IPS DF 19.7 (cell line): ENCODE results near the gene LIPF.
"Not testable (repeated sequence)": the region's sequence is repeated elsewhere in the genome, so short reads cannot be mapped to it uniquely, and the experiment has no call there.

ENCODE experiments used
- DNase-seq: peaks from one replicate; pipeline ENCODE4 v3.0.0-alpha.2; 2013; ENCODE audit warnings: low read depth, low spot score

LIPF gene

GRCh38 chr10:88664142-88664541 is at the start of gene LIPF:
Gene LIPF, plus strand, starts transcription at chr10:88664442. Its CDS starts 2,856 bp downstream, at chr10:88667298.
- DNase-seq: no peak

DNA sequence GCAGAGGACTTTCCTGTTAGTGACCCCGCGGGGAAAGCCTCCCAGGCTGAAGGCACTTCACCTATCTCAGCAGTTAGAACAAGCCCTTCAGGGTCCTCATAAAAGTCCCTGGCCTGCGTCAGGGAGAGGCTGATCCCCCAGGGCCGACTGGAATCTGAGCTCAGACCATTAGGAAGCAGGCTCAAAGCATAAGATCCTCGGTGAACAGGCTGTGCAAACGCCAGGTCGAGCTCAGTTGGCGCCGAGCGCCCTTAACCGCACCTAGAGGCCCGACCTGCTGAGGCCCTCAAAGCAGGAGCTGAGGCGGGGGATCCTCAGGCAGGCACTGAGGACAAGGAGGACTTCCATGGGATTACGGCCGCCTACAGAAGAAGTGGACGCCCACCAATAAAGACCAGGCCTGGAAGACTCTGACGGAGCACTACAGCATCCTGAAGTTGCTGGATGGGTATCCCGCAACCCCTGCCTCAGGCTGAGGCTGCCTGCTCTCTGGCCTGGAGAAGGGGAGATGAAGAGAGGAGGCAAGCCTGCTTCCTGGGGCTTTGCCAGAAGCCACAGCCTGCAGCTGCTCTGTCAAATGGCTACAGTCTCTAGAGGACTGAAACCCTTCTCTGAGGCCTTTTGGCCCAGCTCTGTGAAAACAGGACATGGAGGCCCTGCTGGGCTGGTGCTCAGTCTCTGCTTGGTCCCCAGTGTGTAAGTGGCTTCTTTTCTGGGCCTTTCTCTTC is 47.8 kb upstream of the LIPF start:
- no peak for DNase-seq

DNA sequence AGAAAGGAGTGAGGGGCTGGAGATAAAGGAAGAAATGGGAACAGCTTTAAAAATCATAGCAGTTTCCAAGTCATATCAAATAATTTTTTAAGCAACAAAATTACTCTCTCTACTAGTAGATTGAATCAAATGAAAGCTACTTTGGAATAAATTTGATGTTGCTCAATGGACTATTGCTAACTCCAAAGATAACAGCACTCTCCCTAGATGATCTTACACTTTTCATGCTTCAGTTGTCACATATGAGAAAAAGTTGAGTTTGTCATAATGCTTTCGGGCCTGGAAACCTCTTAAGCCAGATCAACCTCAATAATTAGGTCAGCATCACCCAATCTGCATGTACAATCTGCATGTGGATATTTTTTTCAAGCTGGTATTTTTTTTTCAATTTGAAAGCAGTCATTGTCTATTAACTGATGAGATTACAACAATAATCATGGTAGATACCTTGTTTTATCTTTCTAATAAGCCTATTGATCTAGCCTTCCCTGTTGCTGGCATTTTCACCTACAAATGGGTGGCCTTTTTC is 46.4 kb upstream of the LIPF start:
- DNase-seq: no peak

DNA sequence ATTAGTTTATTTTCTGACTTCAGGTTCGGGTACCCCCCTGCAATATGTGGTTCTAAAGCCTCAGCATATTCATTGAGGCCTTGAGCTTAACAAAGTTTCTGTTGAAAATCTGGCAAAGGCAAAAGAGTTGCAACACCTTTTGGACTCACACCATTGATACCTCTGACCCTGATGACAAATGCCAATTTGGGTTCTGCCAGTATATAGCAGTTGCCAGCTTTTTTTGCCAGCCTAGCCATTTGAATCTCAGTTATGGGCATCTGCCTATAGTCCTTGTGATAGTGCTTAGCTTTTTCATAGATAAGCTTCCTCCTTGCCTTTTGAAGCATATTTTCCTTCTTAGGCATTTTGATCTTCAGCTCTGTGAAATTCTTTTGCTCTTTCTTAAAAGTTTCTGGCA is 45.7 kb upstream of the LIPF start:
- no peak for DNase-seq

DNA sequence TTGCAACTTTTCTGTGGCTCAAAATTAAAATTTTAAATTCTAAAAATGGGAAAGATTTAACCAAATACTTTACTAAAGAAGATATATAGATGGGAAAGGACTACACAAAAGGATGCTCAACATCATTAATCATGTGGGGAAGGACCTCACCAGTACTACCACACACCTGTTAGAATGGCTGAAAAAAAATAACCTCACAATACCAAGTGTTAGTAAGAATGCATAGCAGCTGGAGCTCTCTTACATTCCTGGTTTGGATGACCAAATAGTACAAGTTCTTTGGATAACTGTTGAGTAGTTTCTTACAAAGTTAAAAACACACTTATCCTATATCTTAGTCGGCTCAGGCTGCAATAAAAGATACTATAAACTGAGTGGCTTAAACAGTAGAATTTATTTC is 43.8 kb upstream of the LIPF start:
- no peak for DNase-seq

GRCh38 chr10:88623835-88624234 is 40.4 kb upstream of the LIPF start:
- no peak for DNase-seq

DNA sequence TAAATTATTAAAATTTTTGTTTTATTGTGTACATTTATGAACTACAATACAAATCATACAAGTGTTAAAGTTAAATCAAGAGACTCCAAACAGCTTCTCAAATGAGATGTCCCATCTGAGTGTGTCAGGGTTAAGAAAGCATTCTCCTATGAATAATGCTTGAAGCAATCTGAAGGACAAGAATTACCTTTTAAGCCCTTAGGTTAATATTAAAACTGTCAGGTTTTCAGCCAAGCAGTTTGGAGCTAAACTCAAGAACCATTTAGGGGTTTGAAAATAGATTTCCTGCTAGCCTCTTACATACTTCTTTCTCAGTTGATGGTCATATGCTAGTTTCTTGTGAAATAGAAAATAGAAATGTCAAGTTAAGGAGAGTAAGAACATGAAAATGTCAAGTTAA is 39.4 kb upstream of the LIPF start:
- no peak for DNase-seq

- no peak for DNase-seq
Measured at GRCh38 chr10:88640186-88640585, 24.1 kb upstream of the LIPF start.

- DNase-seq: no peak
Measured at GRCh38 chr10:88642209-88642608, 22.0 kb upstream of the LIPF start.

GRCh38 chr10:88642963-88643362 is 21.3 kb upstream of the LIPF start:
- DNase-seq: no peak

DNA sequence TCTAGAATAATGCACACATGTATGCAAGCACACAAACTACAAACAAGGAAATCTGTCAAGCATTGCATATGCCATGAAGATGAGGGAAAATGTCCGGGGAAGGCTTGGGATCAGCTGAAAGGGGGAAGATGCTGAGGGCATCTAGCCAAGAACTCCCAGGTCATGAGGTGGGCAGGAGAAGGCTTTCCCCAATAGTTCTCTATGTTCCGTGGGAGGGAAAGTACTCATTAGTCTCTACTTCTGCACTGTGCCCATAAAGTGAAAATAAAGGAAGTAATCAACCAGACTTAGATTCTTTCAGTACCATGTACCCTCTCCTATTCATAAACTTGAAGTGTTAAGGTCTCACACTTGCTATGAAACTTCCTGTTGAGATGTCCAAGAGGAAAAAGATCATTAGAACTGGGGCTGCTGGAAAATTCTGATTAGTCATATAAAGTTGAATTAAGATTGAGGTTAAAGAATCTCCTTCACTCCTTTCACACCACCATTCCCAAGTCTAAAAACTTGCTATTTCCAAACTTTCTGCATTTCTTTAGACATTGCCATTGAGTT is 17.1 kb upstream of the LIPF start:
- no peak for DNase-seq

- DNase-seq: no peak
Measured at GRCh38 chr10:88651101-88651551, 13.1 kb upstream of the LIPF start.

DNA sequence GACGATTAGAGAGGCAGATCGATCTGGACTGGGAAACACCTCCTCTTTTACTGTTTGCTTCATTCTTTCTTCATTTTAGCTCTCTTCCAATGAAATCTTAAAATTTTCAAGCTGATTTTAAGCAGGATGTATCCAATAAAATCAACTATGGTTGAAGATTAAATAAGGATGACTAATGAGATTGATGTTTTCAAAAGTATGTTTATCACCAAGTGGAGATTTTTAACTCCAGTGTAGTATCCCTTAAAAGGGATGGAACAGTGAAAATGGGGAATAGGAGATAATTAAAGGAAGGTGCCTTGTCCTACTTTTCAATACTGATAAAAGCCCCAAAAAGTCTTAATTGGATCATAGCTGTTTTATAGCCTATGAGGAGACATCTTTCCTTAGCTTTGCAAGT is 11.6 kb upstream of the LIPF start:
- no peak for DNase-seq

DNA sequence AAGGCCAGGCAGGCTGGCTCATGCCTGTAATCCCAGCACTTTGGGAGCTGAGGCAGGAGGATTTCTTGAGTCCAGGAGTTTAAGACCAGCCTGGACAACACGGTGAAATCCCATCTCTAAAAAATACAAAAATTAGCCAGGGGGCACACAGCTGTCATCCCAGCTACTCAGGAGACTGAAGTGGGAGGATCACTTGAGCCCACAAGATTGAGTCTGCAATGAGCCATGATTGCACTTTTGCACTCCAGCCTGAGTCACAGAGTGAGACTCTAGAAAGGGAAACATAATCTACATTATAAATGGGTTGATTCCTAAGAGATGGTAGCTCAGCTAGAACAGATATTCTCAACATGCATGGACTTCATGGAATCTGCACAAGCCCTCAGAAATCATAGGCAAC is 6.3 kb upstream of the LIPF start:
- no peak for DNase-seq

DNA sequence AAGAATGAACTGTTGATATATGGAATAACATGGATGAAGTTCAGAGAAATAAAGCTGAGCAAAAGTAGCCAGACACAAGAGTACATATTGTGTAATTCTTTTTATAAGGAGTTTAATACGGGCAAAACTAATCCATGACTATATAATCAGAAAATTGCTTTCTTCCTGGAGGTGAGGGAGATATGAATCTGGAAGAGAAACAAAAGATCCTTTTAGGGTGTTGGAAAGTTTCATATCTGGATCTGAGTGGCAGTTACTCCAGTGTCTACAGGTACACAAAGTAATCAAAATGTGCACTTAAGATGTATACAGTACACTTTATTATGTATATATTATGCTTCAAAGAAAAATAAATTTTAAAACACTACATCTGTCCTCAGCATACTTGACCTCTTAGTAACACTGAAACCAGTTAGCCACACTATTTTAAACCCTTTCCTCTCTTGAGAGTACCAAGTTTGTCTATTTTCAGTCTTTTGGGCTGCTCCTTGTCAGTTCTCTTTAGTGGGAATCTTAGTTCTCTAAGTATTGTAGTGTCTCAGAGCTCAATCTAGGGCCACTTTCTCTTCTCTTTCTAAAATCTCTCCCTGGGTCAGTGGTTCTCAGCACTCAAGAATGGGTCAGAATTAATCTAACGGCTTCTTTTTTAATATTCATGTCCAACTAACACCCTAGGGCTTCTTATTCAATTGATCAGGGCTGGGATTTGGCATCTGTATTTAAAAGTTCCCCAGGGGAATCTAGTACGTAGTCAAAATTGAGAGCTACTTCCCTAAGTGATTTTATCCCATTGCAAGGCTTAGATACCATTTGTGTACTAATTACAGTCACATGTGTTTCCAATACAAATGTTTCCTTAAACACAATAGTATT is 4.3 kb upstream of the LIPF start:
- no peak for DNase-seq

DNA sequence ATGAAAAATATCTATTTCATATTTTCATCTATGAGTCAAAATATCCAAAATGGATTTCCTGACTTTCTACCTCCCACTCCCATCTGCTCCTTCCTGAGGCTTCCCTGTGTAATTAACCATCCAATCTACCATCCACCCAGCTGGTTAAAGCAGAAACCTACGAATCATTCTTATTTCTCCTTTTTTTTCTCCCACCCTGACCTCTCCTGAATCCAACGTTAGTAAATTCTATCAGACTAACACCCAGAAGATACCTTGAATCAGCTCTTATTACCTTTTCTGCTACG is 3.7 kb upstream of the LIPF start:
- DNase-seq: no peak

DNA sequence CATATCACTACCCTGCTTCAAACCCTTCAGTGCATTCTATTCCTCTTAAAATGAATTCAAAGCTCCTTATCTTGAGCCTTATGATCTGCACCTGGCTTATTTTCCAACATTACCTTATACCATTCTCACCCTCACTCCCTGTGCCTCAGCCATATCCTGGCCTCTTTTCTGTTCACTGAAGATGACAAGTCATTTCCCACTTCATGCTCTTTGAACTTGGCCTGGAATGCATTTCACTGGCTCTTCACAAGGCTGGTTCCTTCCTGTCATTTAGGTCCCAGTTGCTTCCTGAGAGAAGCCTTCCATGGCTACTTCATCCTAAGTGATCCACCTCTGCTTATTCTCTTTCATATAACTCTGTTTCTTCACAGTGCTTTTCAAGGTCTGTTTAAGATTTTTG is 3.2 kb upstream of the LIPF start:
- DNase-seq: no peak

DNA sequence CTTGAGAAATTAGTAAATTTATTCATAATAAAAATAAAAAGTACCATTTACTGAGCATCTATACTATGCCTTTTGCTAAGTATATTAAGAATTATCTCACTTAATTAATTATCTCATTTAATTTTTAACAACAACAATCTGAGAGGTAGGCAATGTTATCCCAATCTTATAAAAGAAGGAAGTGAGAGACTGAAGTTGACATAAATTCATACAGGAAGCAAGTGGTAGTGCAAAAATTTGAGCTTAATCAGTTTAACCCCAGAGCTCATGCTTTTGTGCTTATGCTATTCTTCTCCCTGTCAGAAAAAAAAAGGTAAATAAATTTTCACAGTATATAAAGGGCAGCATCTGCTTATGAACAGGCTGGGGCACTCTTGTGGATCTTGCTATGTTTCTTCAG is 2.7 kb upstream of the LIPF start:
- no peak for DNase-seq

DNA sequence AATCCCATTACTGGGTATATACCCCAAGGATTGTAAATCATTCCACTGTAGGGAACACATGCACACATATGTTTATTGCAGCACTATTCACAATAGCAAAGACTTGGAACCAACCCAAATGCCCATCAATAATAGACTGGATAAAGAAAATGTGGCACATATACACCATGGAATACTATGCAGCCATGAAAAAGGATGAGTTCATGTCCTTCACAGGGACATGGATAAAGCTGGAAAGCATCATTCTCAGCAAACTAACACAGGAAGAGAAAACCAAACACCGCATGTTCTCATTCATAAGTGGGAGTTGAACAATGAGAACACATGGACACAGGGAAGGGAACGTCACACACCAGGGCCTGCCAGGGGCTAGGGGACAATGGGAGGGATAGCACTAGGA is 1.1 kb upstream of the LIPF start:
- not testable (repeated sequence) for DNase-seq

DNA sequence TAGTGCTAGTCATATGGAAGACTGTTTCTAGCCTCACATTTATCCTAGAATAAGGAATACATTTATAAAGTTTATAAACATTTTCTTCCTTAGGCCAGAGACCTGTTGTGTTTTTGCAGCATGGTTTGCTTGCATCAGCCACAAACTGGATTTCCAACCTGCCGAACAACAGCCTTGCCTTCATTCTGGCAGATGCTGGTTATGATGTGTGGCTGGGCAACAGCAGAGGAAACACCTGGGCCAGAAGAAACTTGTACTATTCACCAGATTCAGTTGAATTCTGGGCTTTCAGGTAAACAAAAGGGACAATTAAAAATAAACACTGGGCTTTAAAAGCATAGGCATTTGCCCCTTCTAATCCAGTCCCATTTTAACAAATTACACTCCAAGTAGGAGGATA is 4.2 kb downstream of the LIPF start:
- no peak for DNase-seq

DNA sequence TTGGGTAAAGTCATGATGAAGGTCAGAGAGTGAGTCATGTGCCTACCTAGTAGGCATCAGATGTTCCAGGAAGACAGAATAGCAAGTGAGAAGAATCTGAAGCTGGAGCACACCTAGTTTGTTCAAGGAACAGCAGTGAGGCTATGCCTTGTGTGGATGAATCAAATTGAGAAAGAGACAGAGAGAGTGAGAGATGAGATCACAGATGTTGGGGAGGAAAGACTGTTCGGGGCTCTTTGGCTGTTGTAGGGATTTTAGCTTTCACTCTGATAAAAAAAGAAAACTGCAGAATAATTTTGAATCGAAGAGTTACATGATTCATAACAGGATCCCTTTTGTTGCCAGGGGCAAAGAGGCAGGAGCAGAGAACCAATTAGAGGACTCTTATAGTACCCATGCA is 6.3 kb downstream of the LIPF start:
- DNase-seq: no peak

DNA sequence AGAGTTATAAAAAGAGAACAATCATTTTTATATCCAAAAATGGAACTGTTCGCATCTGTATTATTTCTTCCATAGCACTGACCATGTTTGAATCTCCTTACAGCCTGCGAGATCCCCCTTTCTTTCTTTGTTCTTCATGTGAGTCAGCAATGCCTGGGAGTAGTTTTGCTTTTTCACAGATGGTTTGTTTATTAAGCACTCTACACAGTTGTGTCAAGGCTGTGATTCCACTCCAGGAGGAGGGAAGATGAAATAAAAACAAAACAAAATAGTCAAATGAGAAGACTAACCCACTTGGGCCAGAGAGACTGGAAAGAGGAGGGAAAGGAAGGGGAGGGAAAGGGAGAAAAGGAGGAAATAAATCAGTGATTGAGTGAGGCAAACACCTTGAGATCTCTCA is 7.8 kb downstream of the LIPF start:
- no peak for DNase-seq
